Inferior parietal cortex (tissue), 1 donor: ENCODE results near the gene FBF1.
"Not testable (repeated sequence)": the region's sequence is repeated elsewhere in the genome, so short reads cannot be mapped to it uniquely, and the experiment has no call there.

Source experiments
- DNase-seq: peaks from one replicate; pipeline ENCODE4 v3.0.0-alpha.2; 2016; ENCODE audit errors: extremely low spot score

FBF1 gene

GRCh38 chr17:75940727-75941441, at the start of gene FBF1:
Gene FBF1 (minus strand): TSS chr17:75941042. CDS start chr17:75938149, 2,893 bp downstream.
- peak; percentile 94 for DNase-seq

- no peak for DNase-seq
Observed at GRCh38 chr17:75987041-75987440, 46.2 kb upstream of the FBF1 start.

GRCh38 chr17:75985986-75986385, 45.1 kb upstream of the FBF1 start:
- no peak for DNase-seq

- no peak for DNase-seq
Observed at GRCh38 chr17:75983501-75984181, 42.8 kb upstream of the FBF1 start.

GRCh38 chr17:75981019-75981615, 40.3 kb upstream of the FBF1 start:
- no peak for DNase-seq

GRCh38 chr17:75980188-75981018, 39.6 kb upstream of the FBF1 start:
- DNase-seq: no peak

- no peak for DNase-seq
Observed at GRCh38 chr17:75979705-75980187, 38.9 kb upstream of the FBF1 start.

GRCh38 chr17:75978938-75979704, 38.3 kb upstream of the FBF1 start, which contains the start of the genes ACOX1 and TEN1:
Gene ACOX1 (minus strand): TSS chr17:75979166. CDS start chr17:75979073, 93 bp downstream.
Gene TEN1 (plus strand): TSS chr17:75979240. CDS start chr17:75986193, 6,953 bp downstream.
- DNase-seq: peak; percentile 93

- no peak for DNase-seq
Observed at GRCh38 chr17:75976175-75976848, 35.5 kb upstream of the FBF1 start.

- no peak for DNase-seq
Observed at GRCh38 chr17:75975757-75976174, 34.9 kb upstream of the FBF1 start.

- DNase-seq: not testable (repeated sequence)
Observed at GRCh38 chr17:75975187-75975586, 34.3 kb upstream of the FBF1 start.

- DNase-seq: no peak
Observed at GRCh38 chr17:75970626-75971025, 29.8 kb upstream of the FBF1 start.

GRCh38 chr17:75970011-75970523, 29.2 kb upstream of the FBF1 start:
- DNase-seq: no peak

GRCh38 chr17:75969044-75969443, 28.2 kb upstream of the FBF1 start:
- not testable (repeated sequence) for DNase-seq

- no peak for DNase-seq
Observed at GRCh38 chr17:75965468-75965867, 24.6 kb upstream of the FBF1 start.

- no peak for DNase-seq
Observed at GRCh38 chr17:75959839-75960511, 19.1 kb upstream of the FBF1 start.

- no peak for DNase-seq
Observed at GRCh38 chr17:75959051-75959838, 18.4 kb upstream of the FBF1 start.

- no peak for DNase-seq
Observed at GRCh38 chr17:75950855-75951554, 10.2 kb upstream of the FBF1 start.
